Lower leg skin (tissue), 4 donors: ENCODE results near the gene MEP1B. TPM values are rescaled to one million over a fixed set of nuclear protein-coding genes. Genes with fewer than 3 reads are reported as not detected.

ENCODE experiments used
- DNase-seq, 2 donors: peaks; one replicate each; pipeline ENCODE4 v3.0.0-alpha.2; 2019; ENCODE audit warnings: low spot score in 2 of 2
- H3K4me3 ChIP-seq: fragments of 200-600 bp; sonication (generic); 2 replicates; pipeline ENCODE4 v1.5.1; 2017; ENCODE audit warnings: mild to moderate bottlenecking, low read depth; ENCODE audit not compliant: poor library complexity, severe bottlenecking
- POLR2A ChIP-seq, 2 donors: fragments of 450-650 bp; IDR thresholded peaks; one replicate each; pipeline ENCODE4 v1.6.1; 2016 to 2017; ENCODE audit warnings: antibody characterized with exemption in 2 of 2, mild to moderate bottlenecking in 1 of 2, moderate library complexity in 1 of 2
- WGBS, 2 donors: methylation state at CpG; one replicate each; pipeline ENCODE4 v1.1.5; 2018; 5-methylcytosine and 5-hydroxymethylcytosine counted together
- intact Hi-C: fragments of 100-400 bp; cut with DNase I; formaldehyde crosslinking; loops from one replicate; pipeline ENCODE4 v1.15.0; 2023; ENCODE audit warnings: low total_unique reads
- total RNA-seq, 4 donors: library from RNA; depleted of rRNA; stranded (reverse); fragments of >200 nt; gene quantifications; one replicate each; pipeline ENCODE4 v1.1.0, GENCODE V29; 2016
- TF ChIP-seq, protein P1 (sequence below), 3 donors: fragments of 450-650 bp; IDR thresholded peaks; one replicate each; pipeline ENCODE4 v1.5.1; 2016; ENCODE audit warnings: antibody characterized with exemption in 3 of 3, mild to moderate bottlenecking in 3 of 3, moderate library complexity in 2 of 3

The MEP1B gene
- total RNA-seq, 4 donors from 2014 or later = not detected

DNA sequence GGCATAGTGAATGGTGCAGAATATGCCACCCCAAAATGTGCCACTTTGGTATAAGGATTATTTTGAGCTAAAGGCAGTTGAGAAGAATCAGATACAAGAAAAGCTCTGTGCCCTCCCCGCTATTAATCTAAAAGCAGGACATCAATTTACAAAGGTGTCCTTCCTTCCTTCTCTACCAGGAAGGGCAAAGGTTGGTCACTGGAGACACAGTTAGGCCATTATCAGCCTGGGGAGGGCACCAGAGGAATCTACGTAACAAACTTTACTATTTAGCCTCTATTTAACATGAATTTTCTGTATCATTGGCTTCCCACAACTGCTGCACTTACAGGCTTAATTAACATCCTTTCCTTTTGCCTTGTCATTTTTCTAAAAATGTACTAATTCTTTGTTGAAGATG is 52.6 kb downstream of the MEP1B start:
- TF ChIP-seq, protein P1, sequence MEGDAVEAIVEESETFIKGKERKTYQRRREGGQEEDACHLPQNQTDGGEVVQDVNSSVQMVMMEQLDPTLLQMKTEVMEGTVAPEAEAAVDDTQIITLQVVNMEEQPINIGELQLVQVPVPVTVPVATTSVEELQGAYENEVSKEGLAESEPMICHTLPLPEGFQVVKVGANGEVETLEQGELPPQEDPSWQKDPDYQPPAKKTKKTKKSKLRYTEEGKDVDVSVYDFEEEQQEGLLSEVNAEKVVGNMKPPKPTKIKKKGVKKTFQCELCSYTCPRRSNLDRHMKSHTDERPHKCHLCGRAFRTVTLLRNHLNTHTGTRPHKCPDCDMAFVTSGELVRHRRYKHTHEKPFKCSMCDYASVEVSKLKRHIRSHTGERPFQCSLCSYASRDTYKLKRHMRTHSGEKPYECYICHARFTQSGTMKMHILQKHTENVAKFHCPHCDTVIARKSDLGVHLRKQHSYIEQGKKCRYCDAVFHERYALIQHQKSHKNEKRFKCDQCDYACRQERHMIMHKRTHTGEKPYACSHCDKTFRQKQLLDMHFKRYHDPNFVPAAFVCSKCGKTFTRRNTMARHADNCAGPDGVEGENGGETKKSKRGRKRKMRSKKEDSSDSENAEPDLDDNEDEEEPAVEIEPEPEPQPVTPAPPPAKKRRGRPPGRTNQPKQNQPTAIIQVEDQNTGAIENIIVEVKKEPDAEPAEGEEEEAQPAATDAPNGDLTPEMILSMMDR (IDR thresholded peaks at IDR 0.05) = no peak
- no peak for TF ChIP-seq POLR2A (IDR thresholded peaks at IDR 0.05)
- intact Hi-C loops = no loop called here
- 84 to 90% methylated on average over 2 of the region's 2 CpGs for WGBS, 2 donors
- no peak overlapping the region for H3K4me3 ChIP-seq
- DNase-seq = no peak

DNA sequence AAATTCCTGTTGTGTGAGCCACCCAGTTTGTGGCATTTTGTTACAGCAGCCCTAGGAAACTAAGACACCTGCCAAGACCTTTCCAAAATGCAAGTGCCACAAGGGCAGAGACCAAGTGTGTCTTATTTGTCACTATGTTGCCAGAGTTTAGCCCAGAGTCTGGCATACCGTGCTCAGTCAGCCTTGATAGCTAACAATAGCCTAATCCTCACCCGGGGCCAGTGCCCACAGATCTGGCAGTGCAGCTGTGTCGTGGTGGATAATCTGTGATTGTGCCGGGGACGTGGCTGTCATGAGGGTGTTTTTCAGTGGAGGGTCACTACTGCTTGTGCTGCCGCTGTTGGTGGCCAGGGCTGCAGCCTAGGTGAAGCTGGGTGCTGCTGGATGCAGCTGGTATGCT is 53.5 kb downstream of the MEP1B start:
- TF ChIP-seq POLR2A (IDR thresholded peaks at IDR 0.05) = no peak
- TF ChIP-seq, protein P1 (IDR thresholded peaks at IDR 0.05) = no peak
- intact Hi-C loops = no loop called here
- no peak overlapping the region for H3K4me3 ChIP-seq
- 93 to 98% methylated on average over 6 of the region's 6 CpGs for WGBS, 2 donors
- no peak for DNase-seq

DNA sequence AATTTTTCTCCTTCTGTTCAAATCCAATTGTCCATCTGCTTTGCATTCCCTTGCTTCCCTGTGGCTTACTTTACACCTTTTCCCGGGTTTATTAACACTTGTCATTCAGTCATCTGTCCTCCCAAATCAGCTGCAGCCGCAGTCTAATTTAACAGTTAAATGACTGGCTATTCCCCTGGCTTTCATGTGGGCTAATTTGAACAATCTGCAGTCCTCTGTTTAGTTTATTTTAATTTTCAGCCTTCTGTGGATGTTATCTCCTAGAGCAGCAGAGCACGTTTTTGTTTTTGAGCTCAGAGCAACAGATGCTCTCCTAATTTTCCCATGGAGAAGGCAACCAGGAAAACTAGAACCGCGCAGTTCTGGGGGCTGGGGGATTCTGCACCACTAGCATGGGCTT is 55.0 kb downstream of the MEP1B start:
- intact Hi-C loops = no loop called here
- TF ChIP-seq POLR2A (IDR thresholded peaks at IDR 0.05) = no peak
- TF ChIP-seq, protein P1 (IDR thresholded peaks at IDR 0.05) = no peak
- WGBS, 2 donors = 68 to 72% methylated on average over 5 of the region's 5 CpGs
- no peak overlapping the region for H3K4me3 ChIP-seq
- DNase-seq = no peak

DNA sequence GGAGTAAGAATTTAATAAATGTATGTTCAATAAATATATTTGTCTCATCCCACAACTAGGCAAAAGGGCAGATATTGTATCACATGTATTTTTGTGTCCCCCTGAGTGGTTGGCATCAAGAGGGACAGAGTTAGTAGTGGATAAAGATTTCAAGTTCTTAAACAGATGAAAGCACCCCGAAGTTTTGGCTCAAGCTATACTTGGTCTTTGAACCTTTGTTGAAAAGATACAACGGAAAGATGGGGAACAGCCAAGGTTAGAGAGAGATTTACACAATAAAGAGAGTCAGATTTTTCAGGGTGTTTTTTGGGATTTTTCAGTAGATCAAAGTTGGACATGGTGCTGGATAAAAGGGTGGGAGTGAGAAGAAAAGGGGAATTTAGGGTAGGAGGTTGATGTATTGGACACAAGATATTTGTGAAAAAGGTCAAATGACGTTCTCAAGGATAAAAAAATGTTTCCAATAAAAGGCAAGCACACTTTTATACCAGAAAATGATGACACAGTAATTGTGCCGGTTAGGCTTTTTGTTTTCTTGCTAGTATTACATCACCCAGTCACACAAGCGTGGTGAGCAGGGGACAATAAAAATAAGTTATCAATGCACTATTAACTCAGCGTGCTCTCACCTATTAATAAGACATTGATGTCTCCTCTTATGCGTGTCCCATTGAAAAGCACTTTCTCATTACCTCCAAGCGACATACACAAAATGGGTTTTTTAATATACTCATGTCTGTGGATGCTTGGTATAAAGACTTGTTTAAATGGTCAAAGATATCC is 59.5 kb downstream of the MEP1B start:
- no peak for TF ChIP-seq POLR2A (IDR thresholded peaks at IDR 0.05)
- TF ChIP-seq, protein P1 (IDR thresholded peaks at IDR 0.05) = no peak
- no peak for DNase-seq
- H3K4me3 ChIP-seq = no peak overlapping the region
- intact Hi-C loops = no loop called here
- 88 to 89% methylated on average over 8 of the region's 8 CpGs for WGBS, 2 donors

DNA sequence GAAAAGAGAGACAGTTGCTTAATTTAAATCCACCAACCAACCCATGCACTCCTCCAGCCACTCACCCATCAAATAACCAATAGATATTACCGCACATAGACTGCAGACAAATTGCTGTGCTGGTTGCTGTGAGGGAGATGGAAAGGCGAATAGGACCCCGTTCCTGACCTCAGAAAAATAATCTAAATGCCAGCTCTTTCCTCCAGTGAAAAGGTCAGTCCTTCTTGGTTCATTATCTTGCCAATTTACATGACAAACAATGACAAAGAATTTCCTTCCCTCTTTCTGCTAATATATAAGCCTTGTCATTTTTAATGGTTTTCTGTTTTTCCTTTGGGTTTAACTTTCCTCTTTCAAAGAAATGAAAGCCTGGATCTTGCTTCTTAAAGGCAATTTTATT is 61.6 kb downstream of the MEP1B start:
- no peak overlapping the region for H3K4me3 ChIP-seq
- TF ChIP-seq POLR2A (IDR thresholded peaks at IDR 0.05) = no peak
- TF ChIP-seq, protein P1 (IDR thresholded peaks at IDR 0.05) = no peak
- WGBS, 2 donors = 69 to 77% methylated on average over 3 of the region's 3 CpGs
- intact Hi-C loops = no loop called here
- no peak for DNase-seq
